Testis (tissue), 2 donors: ENCODE measurements around the gene SGPP2.

Experiments
- CTCF ChIP-seq, 3 experiments: fragments of 450-650 bp in 2 of 3; fragments of 200-600 bp in 1 of 3; sonication (generic) in 1 of 3; IDR thresholded peaks; one replicate each; pipeline ENCODE4 v1.5.1; 2016 to 2019; ENCODE audit warnings: antibody characterized with exemption in 3 of 3, mild to moderate bottlenecking in 2 of 3, moderate library complexity in 1 of 3
- POLR2A ChIP-seq: fragments of 450-650 bp; IDR thresholded peaks from one replicate; pipeline ENCODE4 v1.6.1; 2017; ENCODE audit warnings: antibody characterized with exemption, mild to moderate bottlenecking, moderate library complexity

- TF ChIP-seq CTCF (IDR thresholded peaks at IDR 0.05) (no peak), POLR2A (no peak)
These were observed 15.7 kb upstream of the SGPP2 start for GRCh38 chr2:222408684-222409083.
